Endothelial cell of coronary artery (primary cell): Measurements from ENCODE around the gene PAPOLA. TPM values are rescaled to one million over a fixed set of nuclear protein-coding genes. Genes with fewer than 3 reads are reported as not detected.

Experiments used
- total RNA-seq: library from RNA; depleted of rRNA; stranded (reverse); fragments of >200 nt; gene quantifications from 2 replicates; pipeline ENCODE4 v1.2.3, GENCODE V29; 2014

Gene PAPOLA
- total RNA-seq, result 91.0 and 109 TPM in 2 replicates

DNA sequence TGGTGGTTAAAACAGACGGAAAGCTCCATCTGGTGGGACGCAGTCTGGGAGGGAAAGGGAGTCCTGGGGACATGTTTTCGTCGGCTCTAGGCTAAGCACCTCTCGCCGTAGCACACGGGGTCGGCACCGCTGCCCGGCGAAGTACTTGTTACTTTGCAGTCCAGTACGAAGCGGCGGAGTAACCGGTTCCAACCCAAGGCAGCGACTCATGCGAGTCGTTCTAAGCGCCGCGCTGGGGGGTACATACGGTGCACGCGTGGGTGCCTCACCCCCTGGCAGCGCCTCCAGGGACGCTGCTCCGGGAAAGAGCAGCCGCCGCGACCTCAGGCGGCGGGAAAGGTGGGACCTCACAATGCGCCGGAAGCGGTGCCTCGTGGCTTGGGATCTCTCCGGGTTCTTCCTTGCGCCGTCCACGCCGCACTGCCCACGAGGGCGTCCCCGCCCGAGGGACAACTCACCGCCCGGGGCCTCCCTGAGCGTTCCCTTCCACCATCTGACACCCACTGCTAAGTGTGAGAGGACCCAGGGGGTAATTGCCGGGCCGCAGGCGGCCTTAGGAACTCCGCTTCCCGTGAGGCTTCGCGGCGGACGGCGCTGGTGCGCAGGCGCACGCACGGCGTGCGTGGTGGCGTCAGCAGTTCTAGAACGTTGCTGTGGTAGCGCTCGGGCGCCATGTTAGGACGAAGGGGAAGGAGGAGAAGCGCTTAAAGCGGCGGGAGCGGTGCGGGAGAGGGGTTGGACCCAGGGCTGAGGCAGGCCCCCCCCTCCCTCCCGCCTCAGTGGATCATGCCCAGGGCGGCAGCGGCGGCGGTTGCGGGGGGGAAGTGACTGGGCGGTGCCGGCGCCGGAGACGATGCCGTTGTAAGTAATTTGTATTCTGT lies at the start of gene PAPOLA:
Gene PAPOLA, plus strand, starts transcription at position 643 of the 881 bp plus-strand sequence. Its CDS starts 211 bp downstream, at position 854.

Other genes with a start within 250 kb of the PAPOLA start
- not detected in 2 replicates for gene BDKRB1, start 246.2 kb upstream of the PAPOLA start, total RNA-seq
- gene ATG2B, start 139.0 kb upstream of the PAPOLA start, total RNA-seq, result 14.7 and 22.9 TPM in 2 replicates
- gene GSKIP, start 138.9 kb upstream of the PAPOLA start, total RNA-seq, result 41.2 and 42.0 TPM in 2 replicates
- gene AK7, start 110.3 kb upstream of the PAPOLA start, total RNA-seq, result 0.19 and 0.45 TPM in 2 replicates